Tibial nerve (tissue), 4 donors: ENCODE measurements around the gene SLC7A5.

ENCODE experiments used
- EP300 ChIP-seq, 2 donors: sonication (generic); formaldehyde crosslinking; IDR thresholded peaks; one replicate each; pipeline ENCODE4 v1.6.1; 2017; ENCODE audit warnings: antibody characterized with exemption in 2 of 2, mild to moderate bottlenecking in 1 of 2
- POLR2A ChIP-seq, 2 donors: fragments of 450-650 bp; IDR thresholded peaks; one replicate each; pipeline ENCODE4 v1.6.1; 2017; ENCODE audit warnings: antibody characterized with exemption in 2 of 2, mild to moderate bottlenecking in 2 of 2, moderate library complexity in 2 of 2
- TF ChIP-seq, protein P1 (sequence below), 5 experiments: fragments of 200-600 bp in 3 of 5; fragments of 450-650 bp in 2 of 5; sonication (generic) in 3 of 5; IDR thresholded peaks; one replicate each; pipeline ENCODE4 v1.5.1; 2016 to 2019; ENCODE audit warnings: antibody characterized with exemption in 5 of 5, mild to moderate bottlenecking in 3 of 5, moderate library complexity in 2 of 5

DNA sequence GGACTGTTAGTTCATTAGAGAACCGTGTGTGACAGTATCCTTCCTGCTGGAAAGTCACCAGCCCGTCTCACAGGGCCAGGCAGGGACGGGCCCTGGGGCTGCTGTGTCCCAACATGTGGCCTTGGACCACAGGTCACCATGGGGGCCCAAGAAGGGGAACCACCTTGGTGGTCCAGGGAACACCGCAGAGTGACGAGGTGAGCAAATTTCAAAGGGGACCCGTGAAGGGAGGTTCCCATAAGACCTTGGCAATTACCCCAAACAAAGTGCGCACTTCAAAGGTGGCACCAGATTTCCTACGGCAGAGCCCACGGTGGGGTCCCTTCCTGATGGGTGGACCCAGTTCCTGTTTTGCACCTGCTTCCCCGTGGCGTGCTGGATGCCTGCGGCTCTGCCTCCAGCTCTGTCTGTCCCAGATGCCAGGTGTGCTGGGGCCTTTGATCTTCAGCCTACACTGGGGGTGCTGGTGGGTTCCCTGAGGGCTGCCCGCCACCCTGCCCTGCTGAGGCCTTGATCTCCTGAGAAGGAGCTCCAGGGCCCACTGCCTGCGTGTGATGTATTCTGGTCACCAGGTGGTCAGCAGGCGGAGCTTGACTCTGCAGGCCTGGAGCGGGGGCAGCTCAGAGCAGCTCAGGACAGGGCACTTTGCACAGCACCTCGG lies 27.0 kb downstream of the SLC7A5 start:
- no peak for TF ChIP-seq POLR2A (IDR thresholded peaks at IDR 0.05)
- TF ChIP-seq, protein P1, sequence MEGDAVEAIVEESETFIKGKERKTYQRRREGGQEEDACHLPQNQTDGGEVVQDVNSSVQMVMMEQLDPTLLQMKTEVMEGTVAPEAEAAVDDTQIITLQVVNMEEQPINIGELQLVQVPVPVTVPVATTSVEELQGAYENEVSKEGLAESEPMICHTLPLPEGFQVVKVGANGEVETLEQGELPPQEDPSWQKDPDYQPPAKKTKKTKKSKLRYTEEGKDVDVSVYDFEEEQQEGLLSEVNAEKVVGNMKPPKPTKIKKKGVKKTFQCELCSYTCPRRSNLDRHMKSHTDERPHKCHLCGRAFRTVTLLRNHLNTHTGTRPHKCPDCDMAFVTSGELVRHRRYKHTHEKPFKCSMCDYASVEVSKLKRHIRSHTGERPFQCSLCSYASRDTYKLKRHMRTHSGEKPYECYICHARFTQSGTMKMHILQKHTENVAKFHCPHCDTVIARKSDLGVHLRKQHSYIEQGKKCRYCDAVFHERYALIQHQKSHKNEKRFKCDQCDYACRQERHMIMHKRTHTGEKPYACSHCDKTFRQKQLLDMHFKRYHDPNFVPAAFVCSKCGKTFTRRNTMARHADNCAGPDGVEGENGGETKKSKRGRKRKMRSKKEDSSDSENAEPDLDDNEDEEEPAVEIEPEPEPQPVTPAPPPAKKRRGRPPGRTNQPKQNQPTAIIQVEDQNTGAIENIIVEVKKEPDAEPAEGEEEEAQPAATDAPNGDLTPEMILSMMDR (IDR thresholded peaks at IDR 0.05): no peak
- TF ChIP-seq EP300 (IDR thresholded peaks at IDR 0.05): no peak
